Central memory CD8-positive, alpha-beta T cell (primary cell): Measurements from ENCODE around the gene ZNF488.

ENCODE experiments used
- ATAC-seq: fragments of 150-1000 bp; cut with Tn5 transposase; replicated peaks from 2 replicates; pipeline ENCODE4 v1.10.0; 2022; ENCODE audit warnings: mild to moderate bottlenecking, moderate FRiP score, moderate number of reproducible peaks; ENCODE audit not compliant: poor library complexity, severe bottlenecking; ENCODE audit errors: extremely low read depth
- DNase-seq, 2 donors: peaks; one replicate each; pipeline ENCODE4 v3.0.0; 2021; ENCODE audit warnings: low spot score in 2 of 2
- H3K27ac Mint-ChIP-seq: one replicate; pipeline ENCODE4 v1.8.0; 2022; ENCODE audit warnings: low read depth, mild to moderate bottlenecking, moderate library complexity, mixed read lengths
- H3K27me3 Mint-ChIP-seq: one replicate; pipeline ENCODE4 v1.8.0; 2022; ENCODE audit warnings: mixed read lengths
- H3K36me3 Mint-ChIP-seq: one replicate; pipeline ENCODE4 v1.8.0; 2022; ENCODE audit warnings: mild to moderate bottlenecking, moderate library complexity, mixed read lengths; ENCODE audit not compliant: insufficient read depth
- H3K4me1 Mint-ChIP-seq: one replicate; pipeline ENCODE4 v1.8.0; 2022; ENCODE audit warnings: mixed read lengths
- H3K4me3 Mint-ChIP-seq: one replicate; pipeline ENCODE4 v1.8.0; 2022; ENCODE audit warnings: mild to moderate bottlenecking, moderate library complexity, mixed read lengths
- H3K9me3 Mint-ChIP-seq: one replicate; pipeline ENCODE4 v1.8.0; 2022; ENCODE audit warnings: mixed read lengths

The ZNF488 gene

GRCh38 chr10:47356708-47357107 lies 27.4 kb downstream of the ZNF488 start:
- ATAC-seq = no peak
- H3K27me3 Mint-ChIP-seq = no peaks in the 10 kb centered on the region
- H3K9me3 Mint-ChIP-seq = no peaks in the 10 kb centered on the region
- no peak overlapping the region for H3K27ac Mint-ChIP-seq
- H3K4me1 Mint-ChIP-seq = no peaks in the 10 kb centered on the region
- no peak for DNase-seq
- peaks cover 4% of the 10 kb centered on the region for H3K36me3 Mint-ChIP-seq
- no peak overlapping the region for H3K4me3 Mint-ChIP-seq

GRCh38 chr10:47354900-47355299 lies 29.2 kb downstream of the ZNF488 start:
- no peak overlapping the region for H3K4me3 Mint-ChIP-seq
- H3K9me3 Mint-ChIP-seq = no peaks in the 10 kb centered on the region
- H3K4me1 Mint-ChIP-seq = no peaks in the 10 kb centered on the region
- ATAC-seq (no peak), DNase-seq (no peak)
- no peaks in the 10 kb centered on the region for H3K27me3 Mint-ChIP-seq
- peaks cover 4% of the 10 kb centered on the region for H3K36me3 Mint-ChIP-seq
- no peak overlapping the region for H3K27ac Mint-ChIP-seq

GRCh38 chr10:47354165-47354564 lies 29.9 kb downstream of the ZNF488 start:
- no peak for ATAC-seq
- H3K4me1 Mint-ChIP-seq = no peaks in the 10 kb centered on the region
- no peaks in the 10 kb centered on the region for H3K9me3 Mint-ChIP-seq
- H3K27me3 Mint-ChIP-seq = no peaks in the 10 kb centered on the region
- H3K27ac Mint-ChIP-seq = no peak overlapping the region
- H3K36me3 Mint-ChIP-seq = peaks cover 4% of the 10 kb centered on the region
- no peak overlapping the region for H3K4me3 Mint-ChIP-seq
- DNase-seq = no peak

- DNase-seq = no peak
- no peak for ATAC-seq
- Mint-ChIP-seq H3K27me3 (peaks cover 6% of the 10 kb centered on the region), H3K4me3 (no peak overlapping the region), H3K9me3 (no peaks in the 10 kb centered on the region), H3K27ac (no peak overlapping the region), H3K4me1 (no peaks in the 10 kb centered on the region), H3K36me3 (peaks cover 4% of the 10 kb centered on the region)
Measured at GRCh38 chr10:47353351-47353750, 30.7 kb downstream of the ZNF488 start.

GRCh38 chr10:47351899-47352815 lies 31.9 kb downstream of the ZNF488 start:
- no peak overlapping the region for H3K4me3 Mint-ChIP-seq
- H3K36me3 Mint-ChIP-seq = peaks cover 3% of the 10 kb centered on the region
- H3K4me1 Mint-ChIP-seq = no peaks in the 10 kb centered on the region
- peaks cover 6% of the 10 kb centered on the region for H3K27me3 Mint-ChIP-seq
- no peak for ATAC-seq
- H3K9me3 Mint-ChIP-seq = no peaks in the 10 kb centered on the region
- no peak for DNase-seq
- no peak overlapping the region for H3K27ac Mint-ChIP-seq

- H3K9me3 Mint-ChIP-seq = no peaks in the 10 kb centered on the region
- H3K27me3 Mint-ChIP-seq = peaks cover 6% of the 10 kb centered on the region
Measured at GRCh38 chr10:47350671-47351640, 33.1 kb downstream of the ZNF488 start.

GRCh38 chr10:47349941-47350371 lies 34.1 kb downstream of the ZNF488 start:
- Mint-ChIP-seq H3K9me3 (no peaks in the 10 kb centered on the region), H3K36me3 (peaks cover 3% of the 10 kb centered on the region), H3K4me1 (no peaks in the 10 kb centered on the region), H3K4me3 (no peak overlapping the region), H3K27ac (no peak overlapping the region), H3K27me3 (peaks cover 6% of the 10 kb centered on the region)
- ATAC-seq (no peak), DNase-seq (no peak)

More at GRCh38 chr10:47350671-47351640, 33.1 kb downstream of the ZNF488 start:
- Mint-ChIP-seq H3K36me3 (peaks cover 3% of the 10 kb centered on the region), H3K27ac (no peak overlapping the region), H3K4me1 (no peaks in the 10 kb centered on the region), H3K4me3 (no peak overlapping the region)
- ATAC-seq (no peak), DNase-seq (no peak)

- Mint-ChIP-seq H3K4me1 (no peaks in the 10 kb centered on the region), H3K27ac (no peak overlapping the region), H3K4me3 (no peak overlapping the region), H3K9me3 (no peaks in the 10 kb centered on the region), H3K27me3 (peaks cover 6% of the 10 kb centered on the region), H3K36me3 (peaks cover 3% of the 10 kb centered on the region)
- DNase-seq (no peak), ATAC-seq (no peak)
Measured at GRCh38 chr10:47349516-47349915, 34.6 kb downstream of the ZNF488 start.

- DNase-seq (no peak), ATAC-seq (no peak)
- Mint-ChIP-seq H3K9me3 (no peaks in the 10 kb centered on the region), H3K4me1 (no peaks in the 10 kb centered on the region), H3K4me3 (no peak overlapping the region), H3K27ac (no peak overlapping the region), H3K36me3 (peaks cover 3% of the 10 kb centered on the region), H3K27me3 (peaks cover 6% of the 10 kb centered on the region)
Measured at GRCh38 chr10:47348661-47349470, 35.2 kb downstream of the ZNF488 start.

- Mint-ChIP-seq H3K4me1 (no peaks in the 10 kb centered on the region), H3K27ac (no peak within 1 kb of the TSS), H3K27me3 (peaks cover 6% of the 10 kb centered on the region), H3K4me3 (no peak within 1 kb of the TSS), H3K9me3 (no peaks in the 10 kb centered on the region), H3K36me3 (peaks cover under 1% of the 10 kb centered on the region)
- DNase-seq (no peak), ATAC-seq (no peak)
Measured at GRCh38 chr10:47348138-47348651, 35.9 kb downstream of the ZNF488 start, which contains the start of gene RBP3. TSS of gene RBP3 (plus strand) at chr10:47348363. CDS start at chr10:47348485, 122 bp downstream.

GRCh38 chr10:47347303-47347675 lies 36.8 kb downstream of the ZNF488 start:
- ATAC-seq = no peak
- no peaks in the 10 kb centered on the region for H3K36me3 Mint-ChIP-seq
- no peak for DNase-seq
- no peak overlapping the region for H3K27ac Mint-ChIP-seq
- no peaks in the 10 kb centered on the region for H3K4me1 Mint-ChIP-seq
- no peak overlapping the region for H3K4me3 Mint-ChIP-seq
- H3K27me3 Mint-ChIP-seq = peaks cover 6% of the 10 kb centered on the region
- H3K9me3 Mint-ChIP-seq = no peaks in the 10 kb centered on the region
